ENCODE results near the gene TUNAR.

TUNAR gene

GRCh38 chr14:95935228-95935822 lies 58.7 kb downstream of the TUNAR start:
- H3K36me3 ChIP-seq (ENCODE audit: control insufficient read depth, insufficient read depth, low read length): no peaks in the 10 kb centered on the region
- no peaks in the 10 kb centered on the region for H3K27me3 ChIP-seq (ENCODE audit: control insufficient read depth, insufficient read depth, low read length)
- no peaks in the 10 kb centered on the region for H3K4me1 ChIP-seq (ENCODE audit: control insufficient read depth, insufficient read depth, low read length)
- no peak overlapping the region for H3K4me3 ChIP-seq (ENCODE audit: low read length)
- H3K27ac ChIP-seq (ENCODE audit: low read depth, low read length): no peak overlapping the region
- no peak overlapping the region for H3K9ac ChIP-seq (ENCODE audit: low read length)

DNA sequence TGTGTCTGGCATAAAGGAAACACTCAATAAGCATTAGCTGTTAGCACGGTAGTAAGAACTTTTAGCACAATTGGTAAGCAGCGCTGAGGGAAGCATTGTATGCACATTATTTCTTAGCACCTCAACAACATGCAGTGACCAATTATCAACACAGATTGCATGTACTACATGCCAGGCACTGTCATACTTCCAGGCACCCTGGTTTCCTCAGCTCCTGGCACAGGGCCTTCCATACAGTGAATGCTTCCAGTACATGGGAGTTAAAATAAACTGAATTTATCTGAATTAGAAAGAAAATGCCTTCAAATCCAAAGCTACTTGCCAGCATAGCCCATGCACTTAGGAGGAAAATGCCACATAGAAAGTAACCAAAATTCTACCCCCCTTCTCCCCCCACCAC lies 59.4 kb downstream of the TUNAR start:
- H3K4me1 ChIP-seq (ENCODE audit: control insufficient read depth, insufficient read depth, low read length): no peaks in the 10 kb centered on the region
- no peak overlapping the region for H3K27ac ChIP-seq (ENCODE audit: low read depth, low read length)
- H3K4me3 ChIP-seq (ENCODE audit: low read length): no peak overlapping the region
- no peaks in the 10 kb centered on the region for H3K27me3 ChIP-seq (ENCODE audit: control insufficient read depth, insufficient read depth, low read length)
- no peaks in the 10 kb centered on the region for H3K36me3 ChIP-seq (ENCODE audit: control insufficient read depth, insufficient read depth, low read length)
- H3K9ac ChIP-seq (ENCODE audit: low read length): no peak overlapping the region

- Histone ChIP-seq H3K27ac (ENCODE audit: low read depth, low read length) (no peak overlapping the region), H3K27me3 (ENCODE audit: control insufficient read depth, insufficient read depth, low read length) (no peaks in the 10 kb centered on the region), H3K4me3 (ENCODE audit: low read length) (no peak overlapping the region), H3K9ac (ENCODE audit: low read length) (no peak overlapping the region), H3K4me1 (ENCODE audit: control insufficient read depth, insufficient read depth, low read length) (no peaks in the 10 kb centered on the region), H3K36me3 (ENCODE audit: control insufficient read depth, insufficient read depth, low read length) (no peaks in the 10 kb centered on the region)
Measured at GRCh38 chr14:95939335-95939734, 62.7 kb downstream of the TUNAR start.

GRCh38 chr14:95941897-95942296 lies 65.3 kb downstream of the TUNAR start:
- no peaks in the 10 kb centered on the region for H3K4me1 ChIP-seq (ENCODE audit: control insufficient read depth, insufficient read depth, low read length)
- H3K27me3 ChIP-seq (ENCODE audit: control insufficient read depth, insufficient read depth, low read length): no peaks in the 10 kb centered on the region
- H3K9ac ChIP-seq (ENCODE audit: low read length): no peak overlapping the region
- H3K27ac ChIP-seq (ENCODE audit: low read depth, low read length): no peak overlapping the region
- H3K36me3 ChIP-seq (ENCODE audit: control insufficient read depth, insufficient read depth, low read length): no peaks in the 10 kb centered on the region
- H3K4me3 ChIP-seq (ENCODE audit: low read length): no peak overlapping the region

- no peaks in the 10 kb centered on the region for H3K27me3 ChIP-seq (ENCODE audit: control insufficient read depth, insufficient read depth, low read length)
Measured at GRCh38 chr14:95943699-95944098, 67.1 kb downstream of the TUNAR start.

GRCh38 chr14:95944462-95944861 lies 67.8 kb downstream of the TUNAR start:
- Histone ChIP-seq H3K36me3 (ENCODE audit: control insufficient read depth, insufficient read depth, low read length) (no peaks in the 10 kb centered on the region), H3K9ac (ENCODE audit: low read length) (no peak overlapping the region), H3K27me3 (ENCODE audit: control insufficient read depth, insufficient read depth, low read length) (no peaks in the 10 kb centered on the region), H3K27ac (ENCODE audit: low read depth, low read length) (no peak overlapping the region), H3K4me3 (ENCODE audit: low read length) (no peak overlapping the region), H3K4me1 (ENCODE audit: control insufficient read depth, insufficient read depth, low read length) (no peaks in the 10 kb centered on the region)

More at GRCh38 chr14:95943699-95944098, 67.1 kb downstream of the TUNAR start:
- Histone ChIP-seq H3K9ac (ENCODE audit: low read length) (no peak overlapping the region), H3K27ac (ENCODE audit: low read depth, low read length) (no peak overlapping the region), H3K4me3 (ENCODE audit: low read length) (no peak overlapping the region), H3K4me1 (ENCODE audit: control insufficient read depth, insufficient read depth, low read length) (no peaks in the 10 kb centered on the region), H3K36me3 (ENCODE audit: control insufficient read depth, insufficient read depth, low read length) (no peaks in the 10 kb centered on the region)

GRCh38 chr14:95946867-95947266 lies 70.2 kb downstream of the TUNAR start:
- no peaks in the 10 kb centered on the region for H3K4me1 ChIP-seq (ENCODE audit: control insufficient read depth, insufficient read depth, low read length)
- no peak overlapping the region for H3K4me3 ChIP-seq (ENCODE audit: low read length)
- no peaks in the 10 kb centered on the region for H3K27me3 ChIP-seq (ENCODE audit: control insufficient read depth, insufficient read depth, low read length)
- H3K9ac ChIP-seq (ENCODE audit: low read length): no peak overlapping the region
- H3K27ac ChIP-seq (ENCODE audit: low read depth, low read length): no peak overlapping the region
- H3K36me3 ChIP-seq (ENCODE audit: control insufficient read depth, insufficient read depth, low read length): no peaks in the 10 kb centered on the region

DNA sequence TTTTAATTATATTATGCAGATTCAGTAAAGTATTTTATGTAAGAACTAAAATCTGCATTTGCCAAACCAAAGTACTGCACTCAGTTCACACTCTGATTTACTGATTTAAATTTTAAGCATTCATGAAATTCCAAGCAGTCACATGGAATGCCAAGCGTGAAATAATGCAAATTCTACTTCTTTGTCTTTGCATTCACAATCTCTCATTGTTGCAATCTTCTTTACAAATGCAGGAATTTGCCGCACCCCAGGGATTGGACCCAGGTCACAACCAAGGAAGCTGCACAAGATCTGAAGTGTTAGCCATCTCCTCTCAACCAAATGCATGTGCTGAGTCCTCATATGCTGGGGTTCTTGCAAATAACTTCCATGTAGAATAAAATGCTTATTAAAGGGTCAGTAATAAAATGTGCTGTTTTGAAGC lies 71.9 kb downstream of the TUNAR start:
- Histone ChIP-seq H3K27ac (ENCODE audit: low read depth, low read length) (no peak overlapping the region), H3K36me3 (ENCODE audit: control insufficient read depth, insufficient read depth, low read length) (no peaks in the 10 kb centered on the region), H3K27me3 (ENCODE audit: control insufficient read depth, insufficient read depth, low read length) (no peaks in the 10 kb centered on the region), H3K4me3 (ENCODE audit: low read length) (no peak overlapping the region), H3K4me1 (ENCODE audit: control insufficient read depth, insufficient read depth, low read length) (no peaks in the 10 kb centered on the region), H3K9ac (ENCODE audit: low read length) (no peak overlapping the region)

GRCh38 chr14:95951359-95951758 lies 74.7 kb downstream of the TUNAR start:
- Histone ChIP-seq H3K9ac (ENCODE audit: low read length) (no peak overlapping the region), H3K27ac (ENCODE audit: low read depth, low read length) (no peak overlapping the region), H3K4me3 (ENCODE audit: low read length) (no peak overlapping the region), H3K27me3 (ENCODE audit: control insufficient read depth, insufficient read depth, low read length) (no peaks in the 10 kb centered on the region), H3K4me1 (ENCODE audit: control insufficient read depth, insufficient read depth, low read length) (no peaks in the 10 kb centered on the region), H3K36me3 (ENCODE audit: control insufficient read depth, insufficient read depth, low read length) (no peaks in the 10 kb centered on the region)

GRCh38 chr14:95953111-95953724 lies 76.6 kb downstream of the TUNAR start:
- Histone ChIP-seq H3K4me1 (ENCODE audit: control insufficient read depth, insufficient read depth, low read length) (no peaks in the 10 kb centered on the region), H3K27me3 (ENCODE audit: control insufficient read depth, insufficient read depth, low read length) (no peaks in the 10 kb centered on the region), H3K9ac (ENCODE audit: low read length) (no peak overlapping the region), H3K36me3 (ENCODE audit: control insufficient read depth, insufficient read depth, low read length) (no peaks in the 10 kb centered on the region), H3K4me3 (ENCODE audit: low read length) (no peak overlapping the region), H3K27ac (ENCODE audit: low read depth, low read length) (no peak overlapping the region)

DNA sequence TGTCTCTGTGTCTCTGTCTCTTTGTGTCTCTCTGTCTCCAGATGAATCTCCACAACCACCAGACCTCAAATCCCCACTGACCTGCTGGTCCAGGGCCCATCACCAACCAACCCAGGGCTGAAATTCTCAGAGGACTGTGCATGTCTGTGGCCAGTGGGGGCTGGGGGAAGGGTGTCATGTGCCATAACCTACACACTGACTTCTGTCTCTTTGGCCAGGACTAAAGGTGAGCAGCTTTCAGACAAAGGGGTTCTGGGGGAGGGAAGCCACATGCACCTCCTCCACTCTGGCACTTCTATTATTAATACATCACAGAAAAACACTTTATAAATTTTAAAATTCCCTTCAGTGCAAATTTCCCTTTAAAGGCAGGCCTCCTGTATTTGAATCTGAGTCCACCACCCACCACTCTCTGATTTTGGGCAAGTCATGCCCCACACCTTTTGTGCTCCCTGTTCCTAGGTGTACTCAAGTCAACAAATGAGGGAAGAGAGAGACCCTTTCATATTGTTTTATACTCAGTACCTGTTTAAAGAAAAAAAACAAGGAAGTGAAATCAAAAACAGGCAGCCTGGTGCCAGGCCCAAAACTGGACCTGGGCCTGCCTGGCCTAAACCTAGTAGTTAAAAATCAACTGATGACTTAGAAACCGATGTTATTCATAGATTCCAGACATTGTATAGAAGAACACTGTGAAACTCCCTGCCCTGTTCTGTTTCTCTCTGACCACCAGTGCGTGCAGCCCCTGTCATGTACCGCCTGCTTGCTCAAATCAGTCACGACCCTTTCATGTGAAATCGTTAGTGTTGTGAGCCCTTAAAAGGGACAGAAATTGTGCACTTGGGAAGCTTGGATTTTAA lies 80.2 kb downstream of the TUNAR start:
- Histone ChIP-seq H3K4me1 (ENCODE audit: control insufficient read depth, insufficient read depth, low read length) (no peaks in the 10 kb centered on the region), H3K27me3 (ENCODE audit: control insufficient read depth, insufficient read depth, low read length) (no peaks in the 10 kb centered on the region)

DNA sequence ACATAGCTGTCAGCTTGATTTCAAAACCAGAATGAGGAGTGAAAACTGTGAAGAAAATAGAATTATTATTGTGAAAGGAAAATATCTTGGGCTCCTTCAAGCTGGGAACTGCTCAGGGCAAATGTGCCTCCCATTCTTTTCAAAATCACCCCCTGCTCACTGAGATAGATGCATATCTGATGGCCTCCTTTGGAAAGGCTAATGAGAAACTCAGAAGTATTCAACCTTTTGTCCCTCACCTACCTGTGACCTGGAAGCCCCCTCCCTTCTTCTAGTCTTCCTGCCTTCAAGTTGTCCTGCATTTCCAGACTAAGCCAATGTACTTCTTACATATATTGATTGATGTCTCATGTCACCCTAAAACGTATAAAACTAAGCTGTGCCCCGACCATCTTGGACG lies 81.5 kb downstream of the TUNAR start:
- Histone ChIP-seq H3K27me3 (ENCODE audit: control insufficient read depth, insufficient read depth, low read length) (no peaks in the 10 kb centered on the region), H3K4me3 (ENCODE audit: low read length) (no peak overlapping the region), H3K9ac (ENCODE audit: low read length) (no peak overlapping the region), H3K27ac (ENCODE audit: low read depth, low read length) (no peak overlapping the region), H3K4me1 (ENCODE audit: control insufficient read depth, insufficient read depth, low read length) (no peaks in the 10 kb centered on the region), H3K36me3 (ENCODE audit: control insufficient read depth, insufficient read depth, low read length) (no peaks in the 10 kb centered on the region)

More for the DNA sequence above, 80.2 kb downstream of the TUNAR start:
- H3K36me3 ChIP-seq (ENCODE audit: control insufficient read depth, insufficient read depth, low read length): no peaks in the 10 kb centered on the region
- no peak overlapping the region for H3K27ac ChIP-seq (ENCODE audit: low read depth, low read length)
- no peak overlapping the region for H3K9ac ChIP-seq (ENCODE audit: low read length)
- H3K4me3 ChIP-seq (ENCODE audit: low read length): no peak overlapping the region
